Gastrocnemius medialis (tissue), 4 donors: ENCODE measurements around the gene ARHGAP10. TPM values are rescaled to one million over a fixed set of nuclear protein-coding genes. Genes with fewer than 3 reads are reported as not detected.

Experiments used
- ATAC-seq, 2 donors: fragments of 150-250 bp; one replicate each; pipeline ENCODE4 v1.9.1; 2016
- DNase-seq, 2 donors: peaks; one replicate each; pipeline ENCODE4 v3.0.0-alpha.2; 2019
- H3K27ac ChIP-seq, 4 donors: fragments of 200-600 bp; sonication (generic); 1 replicate in 1 of 4; 2 replicates in 3 of 4; pipeline ENCODE4 v1.5.1; 2016 to 2018; ENCODE audit warnings: mild to moderate bottlenecking in 2 of 4, moderate library complexity in 1 of 4
- H3K27me3 ChIP-seq, 3 donors: fragments of 200-600 bp; sonication (generic) in 2 of 3; 1 replicate in 1 of 3; 2 replicates in 2 of 3; pipeline versions ENCODE4 v1.5.1 to v1.6.0; 2016 to 2019; ENCODE audit warnings: mild to moderate bottlenecking in 1 of 3, moderate library complexity in 1 of 3
- H3K36me3 ChIP-seq, 2 donors: fragments of 200-600 bp; sonication (generic) in 1 of 2; one replicate each; pipeline ENCODE4 v1.5.1; 2017 to 2018
- H3K4me1 ChIP-seq, 2 donors: fragments of 200-600 bp; sonication (generic) in 1 of 2; one replicate each; pipeline ENCODE4 v1.5.1; 2016 to 2017; ENCODE audit warnings: mild to moderate bottlenecking in 2 of 2
- H3K4me3 ChIP-seq, 4 donors: fragments of 200-600 bp; sonication (generic) in 3 of 4; 1 replicate in 1 of 4; 2 replicates in 3 of 4; pipeline ENCODE4 v1.5.1; 2016 to 2019; ENCODE audit warnings: mild to moderate bottlenecking in 2 of 4
- H3K9me3 ChIP-seq, 3 donors: fragments of 200-600 bp; sonication (generic) in 2 of 3; 1 replicate in 1 of 3; 2 replicates in 2 of 3; pipeline ENCODE4 v1.5.1; 2016 to 2019
- CTCF ChIP-seq, 5 experiments: fragments of 450-650 bp in 3 of 5; fragments of 200-600 bp in 2 of 5; sonication (generic) in 2 of 5; IDR thresholded peaks in 4 of 5; conservative IDR thresholded peaks in 1 of 5; 1 replicate in 4 of 5; 2 replicates in 1 of 5; pipeline ENCODE4 v1.5.1; 2016 to 2019; ENCODE audit warnings: antibody characterized with exemption in 5 of 5, mild to moderate bottlenecking in 3 of 5, moderate library complexity in 3 of 5
- POLR2A ChIP-seq, 2 donors: fragments of 450-650 bp; IDR thresholded peaks; one replicate each; pipeline ENCODE4 v1.6.1; 2017; ENCODE audit warnings: antibody characterized with exemption in 2 of 2, mild to moderate bottlenecking in 2 of 2, moderate library complexity in 2 of 2
- in situ Hi-C, 4 donors: fragments of 200-750 bp; cut with MboI; loops; one replicate each; pipeline versions ENCODE4 v1.15.0 to v1.8.0; 2017; ENCODE audit warnings: low sequenced_read_pairs in 4 of 4
- intact Hi-C: fragments of 100-400 bp; cut with DNase I; formaldehyde crosslinking; loops from one replicate; pipeline ENCODE4 v1.15.1; 2023; ENCODE audit warnings: low total_unique reads
- total RNA-seq, 4 donors: library from RNA; depleted of rRNA; stranded (reverse); fragments of >200 nt; gene quantifications; one replicate each; pipeline versions ENCODE4 v1.1.0 to v1.2.3, GENCODE V29; 2016

ARHGAP10 gene
- total RNA-seq, 4 donors from 2014 or later: 22.1 to 34.6 (median 28.0) TPM

- intact Hi-C loops (loop anchor here (2.0 to 10.0 kb wide), 4 partner anchors 57 to 613 kb away; partner anchors contain the start of genes ARHGAP10 and NR3C2), in situ Hi-C loops (no loop called here)
- TF ChIP-seq CTCF (IDR thresholded peaks at IDR 0.05 in 4 of 5, conservative IDR thresholded peaks at IDR 0.05 in 1 of 5): no peak
- peak; percentile 36 to 40 for TF ChIP-seq POLR2A (IDR thresholded peaks at IDR 0.05)
- DNase-seq (peak; percentile 87 to 89), ATAC-seq (peak; percentile 76 to 78)
- Histone ChIP-seq H3K4me1 (peaks cover 77 to 79% of the 10 kb centered on the region in 2 donors), H3K4me3 (peak overlapping the region in 1 of 4 donors; percentile 16), H3K27me3 (no peaks in the 10 kb centered on the region), H3K27ac (peak overlapping the region; percentile 92 to 95 (median 94)), H3K36me3 (no peaks in the 10 kb centered on the region), H3K9me3 (no peaks in the 10 kb centered on the region)
Measured at GRCh38 chr4:147829401-147830101, 97.7 kb downstream of the ARHGAP10 start.

GRCh38 chr4:147830102-147830463, 98.2 kb downstream of the ARHGAP10 start:
- Histone ChIP-seq H3K27ac (peak overlapping the region; percentile 92 to 95 (median 94)), H3K9me3 (no peaks in the 10 kb centered on the region), H3K4me1 (peaks cover 74 to 82% of the 10 kb centered on the region in 2 donors), H3K36me3 (no peaks in the 10 kb centered on the region), H3K4me3 (no peak overlapping the region), H3K27me3 (no peaks in the 10 kb centered on the region)
- DNase-seq: no peak
- ATAC-seq: no peak
- in situ Hi-C loops (no loop called here), intact Hi-C loops (loop anchor here (2.0 to 5.0 kb wide), 2 partner anchors 97 to 612 kb away; partner anchors contain the start of genes ARHGAP10 and NR3C2)
- TF ChIP-seq POLR2A (IDR thresholded peaks at IDR 0.05): no peak

- in situ Hi-C loops: no loop called here
- TF ChIP-seq CTCF (IDR thresholded peaks at IDR 0.05 in 4 of 5, conservative IDR thresholded peaks at IDR 0.05 in 1 of 5) (no peak), POLR2A (IDR thresholded peaks at IDR 0.05) (no peak)
- peak overlapping the region; percentile 92 to 95 (median 94) for H3K27ac ChIP-seq
- peak; percentile 66 to 76 for ATAC-seq
- no peaks in the 10 kb centered on the region for H3K27me3 ChIP-seq
- DNase-seq: peak; percentile 69 to 75
- no peaks in the 10 kb centered on the region for H3K9me3 ChIP-seq
- peaks cover 73 to 82% of the 10 kb centered on the region in 2 donors for H3K4me1 ChIP-seq
- H3K4me3 ChIP-seq: no peak overlapping the region
- H3K36me3 ChIP-seq: no peaks in the 10 kb centered on the region
- intact Hi-C loops: loop anchor here (2.0 to 5.0 kb wide), 2 partner anchors 98 to 611 kb away; partner anchors contain the start of genes ARHGAP10 and NR3C2
Measured at GRCh38 chr4:147830987-147831386, 99.1 kb downstream of the ARHGAP10 start.

- TF ChIP-seq POLR2A (IDR thresholded peaks at IDR 0.05) (peak in 1 of 2 donors; percentile 35), CTCF (IDR thresholded peaks at IDR 0.05 in 4 of 5, conservative IDR thresholded peaks at IDR 0.05 in 1 of 5) (no peak)
- DNase-seq (peak; percentile 66 to 75), ATAC-seq (peak; percentile 57 to 61)
- Histone ChIP-seq H3K36me3 (no peaks in the 10 kb centered on the region), H3K4me3 (no peak overlapping the region), H3K4me1 (peaks cover 72 to 82% of the 10 kb centered on the region in 2 donors), H3K27me3 (no peaks in the 10 kb centered on the region), H3K9me3 (no peaks in the 10 kb centered on the region), H3K27ac (peak overlapping the region; percentile 92 to 95 (median 94))
- in situ Hi-C loops: no loop called here
- intact Hi-C loops: loop anchor here (2.0 to 5.0 kb wide), 2 partner anchors 99 to 611 kb away; partner anchors contain the start of genes ARHGAP10 and NR3C2
Measured at GRCh38 chr4:147831551-147832171, 99.8 kb downstream of the ARHGAP10 start.

GRCh38 chr4:147833254-147833653, 101.4 kb downstream of the ARHGAP10 start:
- in situ Hi-C loops (no loop called here), intact Hi-C loops (loop anchor here (5.0 kb wide), 1 partner anchor 609 kb away; the partner anchor contains the start of gene NR3C2)
- Histone ChIP-seq H3K27ac (peak overlapping the region; percentile 92 to 95 (median 94)), H3K36me3 (no peaks in the 10 kb centered on the region), H3K27me3 (no peaks in the 10 kb centered on the region), H3K9me3 (no peaks in the 10 kb centered on the region), H3K4me3 (no peak overlapping the region), H3K4me1 (peaks cover 59 to 77% of the 10 kb centered on the region in 2 donors)
- TF ChIP-seq POLR2A (IDR thresholded peaks at IDR 0.05) (no peak), CTCF (IDR thresholded peaks at IDR 0.05 in 4 of 5, conservative IDR thresholded peaks at IDR 0.05 in 1 of 5) (no peak)
- ATAC-seq (no peak), DNase-seq (no peak)
